HEK293 (cell line): ENCODE data around the gene CHFR.

Experiments
- ELK4 ChIP-seq: IDR thresholded peaks from 2 replicates; pipeline ENCODE4 v1.6.1; 2011; ENCODE audit warnings: mild to moderate bottlenecking, low read depth, low read length, borderline replicate concordance
- KLF7 ChIP-seq: fragments of 450-650 bp; formaldehyde crosslinking; IDR thresholded peaks from 2 replicates; pipeline ENCODE4 v1.5.1; 2016; ENCODE audit warnings: missing biosample characterization, missing genetic modification characterization, borderline replicate concordance
- KLF9 ChIP-seq: fragments of 450-650 bp; formaldehyde crosslinking; IDR thresholded peaks from 2 replicates; pipeline ENCODE4 v1.5.1; 2016; ENCODE audit warnings: missing biosample characterization, missing genetic modification characterization, low read depth
- PRDM2 ChIP-seq: fragments of 450-650 bp; formaldehyde crosslinking; IDR thresholded peaks from 2 replicates; pipeline ENCODE4 v1.5.1; 2016; ENCODE audit warnings: missing biosample characterization, missing genetic modification characterization, borderline replicate concordance
- REPIN1 ChIP-seq: fragments of 450-650 bp; formaldehyde crosslinking; IDR thresholded peaks from 2 replicates; pipeline ENCODE4 v1.5.1; 2017; ENCODE audit warnings: missing biosample characterization, missing genetic modification characterization, low read depth
- SP2 ChIP-seq: fragments of 450-650 bp; formaldehyde crosslinking; IDR thresholded peaks from 2 replicates; pipeline ENCODE4 v1.5.1; 2016; ENCODE audit warnings: missing biosample characterization, missing genetic modification characterization
- SP3 ChIP-seq: fragments of 450-650 bp; formaldehyde crosslinking; IDR thresholded peaks from 2 replicates; pipeline ENCODE4 v1.5.1; 2016; ENCODE audit warnings: missing biosample characterization, missing genetic modification characterization
- TSHZ1 ChIP-seq: fragments of 450-650 bp; formaldehyde crosslinking; IDR thresholded peaks from 2 replicates; pipeline ENCODE4 v1.5.1; 2016; ENCODE audit warnings: missing biosample characterization, missing genetic modification characterization, borderline replicate concordance
- ZBTB7A ChIP-seq: fragments of 450-650 bp; formaldehyde crosslinking; IDR thresholded peaks from 2 replicates; pipeline ENCODE4 v1.5.1; 2016; ENCODE audit warnings: low read depth, missing biosample characterization, missing genetic modification characterization
- ZFHX2 ChIP-seq: fragments of 450-650 bp; formaldehyde crosslinking; conservative IDR thresholded peaks from 2 replicates; pipeline ENCODE4 v1.5.1; 2016; ENCODE audit warnings: missing biosample characterization, missing genetic modification characterization
- ZFP37 ChIP-seq: fragments of 450-650 bp; formaldehyde crosslinking; IDR thresholded peaks from 2 replicates; pipeline ENCODE4 v1.5.1; 2016; ENCODE audit warnings: missing biosample characterization, missing genetic modification characterization
- ZNF114 ChIP-seq: fragments of 450-650 bp; formaldehyde crosslinking; IDR thresholded peaks from 2 replicates; pipeline ENCODE4 v1.5.0; 2017; ENCODE audit warnings: missing biosample characterization, missing genetic modification characterization
- ZNF138 ChIP-seq: fragments of 450-650 bp; formaldehyde crosslinking; IDR thresholded peaks from 2 replicates; pipeline ENCODE4 v1.5.1; 2016; ENCODE audit warnings: missing biosample characterization, missing genetic modification characterization, borderline replicate concordance
- ZNF16 ChIP-seq: fragments of 450-650 bp; formaldehyde crosslinking; IDR thresholded peaks from 2 replicates; pipeline ENCODE4 v1.5.1; 2016; ENCODE audit warnings: low read depth, missing biosample characterization, missing genetic modification characterization
- ZNF202 ChIP-seq: fragments of 450-650 bp; formaldehyde crosslinking; IDR thresholded peaks from 2 replicates; pipeline ENCODE4 v1.5.1; 2016; ENCODE audit warnings: missing biosample characterization, missing genetic modification characterization, borderline replicate concordance
- ZNF211 ChIP-seq: fragments of 450-650 bp; formaldehyde crosslinking; IDR thresholded peaks from 2 replicates; pipeline ENCODE4 v1.5.1; 2016; ENCODE audit warnings: low read depth, missing biosample characterization, missing genetic modification characterization
- ZNF214 ChIP-seq: fragments of 450-650 bp; formaldehyde crosslinking; IDR thresholded peaks from 2 replicates; pipeline ENCODE4 v1.5.1; 2017; ENCODE audit warnings: missing biosample characterization, mild to moderate bottlenecking, missing genetic modification characterization, borderline replicate concordance
- ZNF266 ChIP-seq: fragments of 450-650 bp; formaldehyde crosslinking; IDR thresholded peaks from 2 replicates; pipeline ENCODE4 v1.5.1; 2016; ENCODE audit warnings: missing biosample characterization, missing genetic modification characterization, low read depth
- ZNF311 ChIP-seq: fragments of 450-650 bp; formaldehyde crosslinking; IDR thresholded peaks from 2 replicates; pipeline ENCODE4 v1.5.1; 2017; ENCODE audit warnings: missing biosample characterization, missing genetic modification characterization, borderline replicate concordance
- ZNF391 ChIP-seq: fragments of 450-650 bp; formaldehyde crosslinking; IDR thresholded peaks from 2 replicates; pipeline ENCODE4 v1.5.1; 2016; ENCODE audit warnings: low read depth, missing biosample characterization, missing genetic modification characterization, borderline replicate concordance
- ZNF404 ChIP-seq: fragments of 450-650 bp; formaldehyde crosslinking; IDR thresholded peaks from 2 replicates; pipeline ENCODE4 v1.5.1; 2017; ENCODE audit warnings: missing biosample characterization, missing genetic modification characterization
- ZNF426 ChIP-seq: fragments of 450-650 bp; formaldehyde crosslinking; IDR thresholded peaks from 2 replicates; pipeline ENCODE4 v1.5.1; 2017; ENCODE audit warnings: missing biosample characterization, missing genetic modification characterization, mild to moderate bottlenecking, inconsistent platforms, moderate library complexity
- ZNF610 ChIP-seq: fragments of 450-650 bp; formaldehyde crosslinking; IDR thresholded peaks from 2 replicates; pipeline ENCODE4 v1.5.1; 2016; ENCODE audit warnings: missing biosample characterization, missing genetic modification characterization, borderline replicate concordance
- ZNF623 ChIP-seq: fragments of 450-650 bp; formaldehyde crosslinking; IDR thresholded peaks from 2 replicates; pipeline ENCODE4 v1.5.1; 2016; ENCODE audit warnings: missing biosample characterization, missing genetic modification characterization
- ZNF677 ChIP-seq: fragments of 450-650 bp; IDR thresholded peaks from 2 replicates; pipeline ENCODE4 v1.5.0; 2018; ENCODE audit warnings: missing biosample characterization, mild to moderate bottlenecking, missing genetic modification characterization, moderate library complexity
- ZNF76 ChIP-seq: fragments of 450-650 bp; formaldehyde crosslinking; IDR thresholded peaks from 2 replicates; pipeline ENCODE4; 2016; ENCODE audit warnings: low read depth, missing biosample characterization, missing genetic modification characterization, borderline replicate concordance
- ZSCAN18 ChIP-seq: fragments of 450-650 bp; formaldehyde crosslinking; IDR thresholded peaks from 2 replicates; pipeline ENCODE4 v1.5.1; 2016; ENCODE audit warnings: missing biosample characterization, missing genetic modification characterization

Gene CHFR

GRCh38 chr12:132827763-132828703 lies 59.4 kb downstream of the CHFR start (continued):
- TF ChIP-seq PRDM2 (tag by site-specific recombination) (no peak), ZNF214 (tag by site-specific recombination) (no peak), ELK4 (no peak), ZNF610 (tag by site-specific recombination) (no peak), SP3 (tag by site-specific recombination) (peak; percentile 13; the same call in 1 of the 2 replicates), KLF9 (no peak), ZNF404 (tag by site-specific recombination) (no peak), ZNF76 (tag by site-specific recombination) (peak; percentile 14; the same call in 1 of the 2 replicates), ZNF202 (no peak), REPIN1 (tag by site-specific recombination) (no peak), ZNF138 (no peak), KLF7 (tag by site-specific recombination) (no peak), ZNF311 (tag by site-specific recombination) (no peak), ZFHX2 (peak; percentile 31; the same call in 1 of the 2 replicates), ZNF623 (tag by site-specific recombination) (no peak), ZNF16 (no peak), ZFP37 (no peak), ZNF426 (no peak), ZNF391 (tag by site-specific recombination) (no peak), ZSCAN18 (tag by site-specific recombination) (no peak), TSHZ1 (tag by site-specific recombination) (no peak), ZNF266 (no peak), SP2 (tag by site-specific recombination) (no peak), ZNF211 (tag by site-specific recombination) (no peak), ZNF677 (tag by site-specific recombination) (no peak), ZBTB7A (tag by site-specific recombination) (no peak), ZNF114 (tag by site-specific recombination) (no peak)
